HG02885 (cell line): Measurements from ENCODE around the gene PXT1.
"Not testable (repeated sequence)": the region's sequence is repeated elsewhere in the genome, so short reads cannot be mapped to it uniquely, and the experiment has no call there.

Source experiments
- ATAC-seq: cut with Tn5 transposase; IDR thresholded peaks from one replicate; pipeline ENCODE4 v1.9.1; 2021; ENCODE audit warnings: mild to moderate bottlenecking; ENCODE audit not compliant: unreplicated experiment, poor library complexity

The PXT1 gene

DNA sequence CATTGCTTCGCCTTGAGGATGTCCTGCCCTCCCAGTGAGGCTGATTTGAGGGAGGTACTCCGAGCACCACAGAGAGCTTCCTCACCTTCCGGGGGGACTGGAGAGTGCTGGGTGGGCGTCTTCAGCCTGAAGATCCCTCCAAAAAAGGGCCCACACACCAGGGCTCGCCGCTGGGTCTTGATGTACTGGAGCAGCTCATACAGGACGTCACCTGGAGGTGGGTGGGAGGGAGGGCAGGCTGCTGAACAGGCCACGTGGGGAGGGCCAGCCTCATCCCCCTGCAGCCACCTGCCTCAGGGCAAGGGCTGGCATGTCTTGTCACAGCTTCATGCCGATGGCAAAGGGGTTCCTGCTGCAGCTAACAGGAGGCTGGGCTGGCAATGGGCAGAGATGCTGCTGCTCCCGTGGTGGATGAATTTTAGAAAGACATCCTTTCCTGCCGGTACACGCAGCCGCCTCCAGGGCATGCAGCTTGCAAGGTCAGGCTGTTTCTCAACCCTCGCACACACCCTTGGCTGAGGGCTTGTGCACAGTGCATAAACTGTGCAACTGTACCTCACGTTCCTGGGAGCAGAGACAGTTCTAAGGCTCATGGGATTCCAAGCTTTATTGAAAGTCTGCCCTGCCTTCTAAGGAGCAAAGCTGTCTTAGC is 69.2 kb downstream of the PXT1 start:
- ATAC-seq = no peak

DNA sequence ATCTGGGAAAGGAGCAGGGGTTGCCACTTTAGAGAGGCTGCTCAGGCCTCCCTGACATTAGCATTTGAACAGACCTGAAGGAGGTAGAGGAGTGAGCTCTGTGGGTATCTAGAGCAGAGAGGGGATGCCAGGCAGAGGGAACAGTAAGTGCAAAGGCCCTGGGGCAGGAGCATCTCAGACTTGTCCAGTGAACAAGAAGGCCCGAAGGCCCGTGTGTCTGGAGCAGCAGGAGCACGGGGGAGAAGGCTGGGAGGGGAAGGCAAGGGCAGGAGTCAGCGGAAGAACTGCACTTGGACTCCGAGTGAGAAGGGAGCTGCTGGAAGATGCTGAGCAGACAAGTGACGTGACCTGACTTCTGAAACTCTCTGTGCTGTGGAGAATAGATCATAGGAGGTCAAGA is 70.6 kb downstream of the PXT1 start:
- no peak for ATAC-seq

DNA sequence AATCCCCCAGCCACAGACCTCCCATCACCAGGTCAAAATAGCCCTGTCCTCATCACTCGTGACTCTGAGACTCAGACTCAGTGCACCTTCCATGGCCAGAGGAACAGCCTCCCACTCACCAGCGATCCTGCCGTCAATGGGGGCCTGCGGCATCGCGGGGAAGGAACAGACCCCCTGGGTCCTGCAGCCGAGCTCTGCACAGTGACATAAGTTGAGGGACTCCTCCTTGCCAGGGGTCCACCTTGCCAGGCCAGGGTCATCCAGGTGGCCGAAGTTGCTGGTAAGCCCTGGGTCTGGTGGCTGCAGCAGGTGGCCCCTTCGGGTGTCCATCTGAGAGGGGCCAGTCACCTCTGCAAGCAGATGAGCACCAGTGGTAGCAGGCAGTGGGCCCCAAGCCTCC is 71.4 kb downstream of the PXT1 start:
- ATAC-seq = no peak

DNA sequence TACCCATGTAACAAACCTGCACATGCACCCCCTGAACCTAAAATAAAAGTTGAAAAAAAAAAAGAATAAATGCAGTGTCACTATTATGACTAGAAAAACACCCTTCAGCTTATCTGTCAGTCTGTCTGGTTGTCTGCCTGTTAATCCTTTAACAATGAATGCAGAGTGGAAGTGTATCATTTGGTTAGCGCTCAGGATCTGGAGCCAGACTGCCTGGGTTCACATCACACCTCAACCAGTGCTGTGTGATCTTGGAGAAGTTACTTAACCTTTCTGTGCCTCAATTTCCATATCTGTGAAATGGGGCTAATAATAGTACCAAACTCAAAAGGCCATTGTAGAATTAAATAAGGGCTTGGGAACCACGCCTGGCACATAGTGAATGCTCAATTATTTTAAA is 72.0 kb downstream of the PXT1 start:
- ATAC-seq = no peak

DNA sequence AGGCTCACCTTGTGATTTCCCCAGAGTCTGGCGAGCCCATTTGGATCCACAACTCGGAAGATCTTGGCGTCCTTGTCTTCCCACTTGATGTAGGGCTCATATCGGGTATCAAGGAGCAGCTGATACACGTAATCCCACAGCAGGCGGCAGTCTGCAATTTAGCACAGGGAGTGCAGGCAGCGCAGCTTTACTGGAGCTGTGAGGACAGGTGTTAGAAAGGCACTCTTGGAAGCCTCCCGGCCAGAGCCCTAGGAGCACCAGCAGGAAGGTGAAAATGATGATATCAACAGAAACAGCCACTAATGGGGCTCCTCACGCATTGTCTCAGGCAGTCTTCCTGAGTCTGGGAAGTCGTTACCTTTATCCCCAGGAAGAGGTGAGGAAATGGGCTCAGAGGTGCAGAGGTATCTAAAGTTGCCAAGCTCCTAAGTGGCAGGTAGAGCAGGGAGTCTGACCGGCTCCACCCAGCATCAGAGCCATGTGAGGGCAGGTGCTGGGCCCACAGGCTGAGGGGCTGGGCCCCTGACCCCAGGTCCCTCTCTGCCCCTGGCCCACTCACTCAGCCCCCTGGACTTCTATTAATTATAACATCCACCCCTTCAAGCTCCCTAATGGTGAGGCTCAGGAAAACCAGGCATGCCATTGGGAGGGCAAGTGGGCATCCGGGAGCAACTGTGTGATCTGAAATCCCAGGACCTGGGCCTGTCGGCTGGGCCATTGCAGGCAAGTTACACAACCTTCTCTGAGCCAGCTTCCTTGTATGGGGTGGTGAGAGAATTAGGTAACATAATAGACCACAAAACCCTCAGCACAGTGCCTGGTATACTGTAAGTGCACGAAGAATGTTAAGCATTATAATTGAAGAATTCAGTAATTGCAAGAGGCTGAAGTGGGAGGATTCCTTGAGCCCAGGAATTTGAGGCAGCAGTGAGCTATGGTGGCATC is 73.5 kb downstream of the PXT1 start:
- ATAC-seq = no peak

DNA sequence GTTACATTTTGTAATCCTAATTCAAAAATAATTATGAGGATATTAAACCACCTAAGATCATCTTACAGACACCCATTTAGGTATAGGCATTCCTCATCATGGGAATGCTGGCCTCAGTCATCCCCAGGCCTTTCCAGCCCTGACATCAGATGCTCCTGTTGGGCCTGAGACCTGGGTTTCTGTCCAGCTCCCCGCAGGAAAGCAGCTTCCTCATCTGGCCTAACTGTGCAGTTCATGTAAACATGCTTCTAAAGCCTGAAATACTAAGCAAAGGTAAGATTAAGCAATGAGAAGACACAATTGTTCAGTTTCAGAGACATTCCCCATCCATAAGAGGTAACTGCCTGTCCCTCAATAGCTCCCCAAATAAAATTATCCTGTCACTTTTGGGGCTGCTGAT is 74.2 kb downstream of the PXT1 start:
- ATAC-seq = no peak

DNA sequence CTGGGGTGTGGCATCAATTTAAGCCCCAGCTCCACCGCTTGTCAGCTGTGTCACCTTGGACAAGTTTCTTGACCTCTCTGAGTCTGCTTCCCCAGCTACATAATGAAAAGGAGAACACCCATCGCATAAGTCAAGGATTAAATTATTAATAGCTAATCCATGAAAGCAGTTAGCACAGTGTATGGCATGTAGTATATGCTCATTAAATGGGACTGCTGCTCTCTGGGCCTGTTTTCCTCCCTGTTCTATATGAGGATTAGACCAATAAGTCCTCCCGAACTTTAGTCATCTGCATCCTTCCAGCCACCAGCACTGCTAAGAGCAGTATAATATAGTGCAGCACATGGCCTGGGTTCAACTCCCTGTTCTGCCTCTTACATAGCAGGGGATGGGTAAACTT is 74.9 kb downstream of the PXT1 start:
- ATAC-seq = no peak

DNA sequence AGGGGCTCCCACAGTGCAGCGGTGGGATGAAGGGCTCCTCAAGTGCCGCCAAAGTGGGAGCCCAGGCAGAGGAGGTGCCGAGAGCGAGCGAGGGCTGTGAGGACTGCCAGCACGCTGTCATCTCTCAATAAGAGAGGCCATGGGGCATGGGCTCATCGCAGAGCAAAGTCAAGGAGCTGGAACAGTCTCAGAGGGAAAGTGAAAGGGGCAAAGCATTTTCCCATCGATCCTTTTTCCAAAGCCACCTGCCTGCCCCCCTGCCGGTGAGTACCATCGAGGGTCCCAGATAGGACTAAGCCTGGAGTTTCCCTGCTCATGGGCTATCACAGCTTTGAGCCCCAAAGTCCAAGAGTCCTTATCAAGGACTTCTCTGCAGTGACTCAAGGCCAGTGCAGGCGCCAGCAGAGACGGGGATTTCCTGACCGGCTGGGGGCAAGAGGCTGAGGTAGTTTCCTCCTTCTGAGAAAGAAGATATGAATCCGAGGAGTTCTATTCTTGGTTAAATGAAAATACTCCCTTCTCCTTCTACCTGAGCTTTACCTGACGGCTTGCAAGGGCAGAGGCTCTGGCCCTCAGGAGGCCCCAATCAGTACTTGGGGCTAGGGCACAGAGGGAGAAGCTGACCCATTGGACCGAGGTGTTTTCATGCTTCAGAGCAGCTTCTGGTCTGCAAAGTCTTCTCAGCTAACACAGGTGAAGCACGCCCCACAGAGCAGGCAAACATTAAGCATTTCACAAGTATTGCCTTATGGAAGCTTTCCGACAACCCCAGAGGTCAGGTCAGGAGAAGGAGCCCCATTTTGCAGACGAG is 77.8 kb downstream of the PXT1 start:
- ATAC-seq = peak; percentile 47

DNA sequence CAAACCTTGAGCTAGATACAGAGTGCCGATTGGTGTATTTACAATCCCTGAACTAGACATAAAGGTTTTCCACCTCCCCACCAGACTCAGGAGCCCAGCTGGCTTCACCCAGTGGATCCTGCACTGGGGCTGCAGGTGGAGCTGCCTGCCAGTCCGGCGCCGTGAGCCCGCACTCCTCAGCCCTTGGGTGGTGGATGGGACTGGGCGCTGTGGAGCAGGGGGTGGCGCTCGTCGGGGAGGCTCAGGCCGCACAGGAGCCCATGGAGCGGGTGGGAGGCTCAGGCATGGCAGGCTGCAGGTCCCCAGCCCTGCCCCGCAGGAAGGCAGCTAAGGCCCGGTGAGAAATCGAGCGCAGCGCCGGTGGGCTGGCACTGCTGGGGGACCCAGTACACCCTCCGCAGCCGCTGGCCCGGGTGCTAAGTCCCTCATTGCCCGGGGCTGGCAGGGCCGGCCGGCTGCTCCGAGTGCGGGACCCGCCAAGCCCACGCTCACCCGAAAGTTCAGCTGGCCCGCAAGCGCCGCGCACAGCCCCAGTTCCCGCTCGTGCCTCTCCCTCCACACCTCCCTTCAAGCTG is 78.5 kb downstream of the PXT1 start:
- not testable (repeated sequence) for ATAC-seq

DNA sequence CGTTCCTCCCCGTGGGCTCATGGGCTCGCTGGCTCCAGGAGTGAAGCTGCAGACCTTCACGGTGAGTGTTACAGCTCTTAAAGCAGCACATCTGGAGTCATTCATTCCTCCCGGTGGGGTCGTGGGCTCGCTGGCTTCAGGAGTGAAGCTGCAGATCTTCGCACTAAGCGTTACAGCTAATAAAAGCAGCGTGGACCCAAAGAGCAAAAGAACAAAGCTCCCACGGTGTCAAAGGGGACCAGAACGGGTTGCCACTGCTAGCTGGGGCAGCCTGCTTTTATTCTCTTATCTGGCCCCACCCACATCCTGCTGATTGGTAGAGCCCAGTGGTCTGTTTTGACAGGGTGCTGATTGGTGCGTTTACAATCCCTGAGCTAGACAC is 79.3 kb downstream of the PXT1 start:
- not testable (repeated sequence) for ATAC-seq

DNA sequence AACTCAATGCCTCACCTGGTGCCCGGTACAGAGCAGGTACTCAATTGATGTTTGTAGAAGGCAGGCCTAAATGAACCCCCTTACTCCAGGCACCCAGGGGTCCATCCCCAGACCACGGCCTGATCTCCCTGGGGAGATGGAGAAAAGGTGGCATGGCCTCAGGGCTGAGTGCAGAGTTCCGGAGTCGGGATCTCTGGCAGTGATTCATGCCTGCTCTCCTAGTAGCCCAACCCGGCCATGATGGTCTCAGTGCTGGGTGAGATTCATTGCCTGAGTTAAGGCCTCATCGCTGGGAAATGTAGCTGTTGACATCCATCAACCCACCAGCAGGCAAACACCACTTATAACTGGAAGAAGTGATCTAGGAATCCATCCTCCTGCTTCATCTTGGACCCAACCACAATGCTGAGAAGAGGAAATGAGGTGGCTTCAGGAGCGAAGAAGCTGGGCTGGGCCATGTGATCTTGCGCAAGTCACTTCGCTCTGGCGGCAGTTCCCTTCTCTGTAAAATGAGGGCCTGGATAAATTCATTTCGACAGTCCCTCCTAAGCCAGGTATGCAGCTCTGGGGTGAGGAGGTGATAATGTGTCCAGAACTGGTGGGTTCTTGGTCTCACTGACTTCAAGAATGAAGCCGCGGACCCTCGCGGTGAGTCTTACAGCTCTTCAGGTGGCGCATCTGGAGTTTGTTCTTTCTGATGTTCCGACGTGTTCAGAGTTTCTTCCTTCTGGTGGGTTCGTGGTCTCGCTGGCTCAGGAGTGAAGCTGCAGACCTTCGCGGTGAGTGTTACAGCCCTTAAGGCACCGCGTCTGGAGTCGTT is 79.9 kb downstream of the PXT1 start:
- ATAC-seq = no peak

DNA sequence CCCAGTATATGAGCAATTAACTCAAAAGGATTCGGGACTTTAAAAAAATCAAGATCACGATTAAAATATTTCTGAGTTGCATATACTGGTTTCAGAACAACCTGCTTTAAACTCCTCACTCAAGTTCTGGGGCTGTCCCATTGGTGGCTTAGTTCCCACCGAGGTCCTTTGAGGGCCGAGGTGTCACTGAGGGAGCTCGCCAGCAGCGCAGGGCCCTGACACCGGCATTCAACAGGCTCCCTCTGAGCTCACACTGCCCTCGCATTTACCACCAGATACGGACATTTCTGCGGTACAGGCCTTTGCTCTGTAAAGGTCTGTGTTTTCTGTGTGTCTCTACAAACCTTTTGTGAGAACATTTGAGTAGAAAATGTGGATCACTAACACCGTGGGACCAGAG is 81.6 kb downstream of the PXT1 start:
- peak; percentile 28 for ATAC-seq

DNA sequence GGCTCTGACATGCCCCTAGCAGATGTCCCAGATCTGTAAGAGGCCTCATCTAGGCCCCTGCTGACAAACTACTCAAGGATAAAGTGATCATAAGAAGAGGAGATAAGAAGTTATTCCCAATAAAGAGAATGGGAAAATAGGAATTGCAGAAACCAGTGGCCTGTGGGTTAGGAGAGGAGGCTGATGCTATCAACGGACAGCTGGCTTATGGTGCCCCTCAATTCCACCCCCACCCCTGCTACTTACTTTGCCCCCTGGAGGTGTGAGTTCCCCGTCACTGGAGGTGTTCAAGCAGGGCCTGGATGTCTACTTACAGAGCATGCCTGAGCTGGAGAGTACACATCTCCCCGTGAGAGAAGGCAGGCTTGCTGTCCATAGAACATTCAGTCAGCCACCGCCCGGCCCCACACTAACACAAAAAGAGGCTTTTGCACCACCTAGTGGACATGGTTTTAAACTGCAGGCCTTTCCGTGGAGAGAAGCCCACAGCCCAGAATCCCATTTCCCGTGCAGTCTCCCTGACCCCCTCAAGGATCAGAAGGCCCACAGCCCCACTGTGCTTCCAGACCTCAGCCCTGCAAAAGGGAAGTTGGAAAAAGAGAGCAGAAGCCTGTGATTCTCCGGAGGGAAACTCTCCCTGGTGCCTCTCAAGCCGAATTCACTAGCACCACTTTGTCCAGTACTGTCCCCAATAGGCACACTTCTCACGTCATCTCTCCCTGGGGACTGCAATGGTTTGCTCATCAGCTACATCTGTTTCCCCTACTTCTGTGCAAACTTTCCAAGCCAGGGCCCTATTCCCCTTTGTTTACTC is 82.2 kb downstream of the PXT1 start:
- peak; percentile 56 for ATAC-seq

DNA sequence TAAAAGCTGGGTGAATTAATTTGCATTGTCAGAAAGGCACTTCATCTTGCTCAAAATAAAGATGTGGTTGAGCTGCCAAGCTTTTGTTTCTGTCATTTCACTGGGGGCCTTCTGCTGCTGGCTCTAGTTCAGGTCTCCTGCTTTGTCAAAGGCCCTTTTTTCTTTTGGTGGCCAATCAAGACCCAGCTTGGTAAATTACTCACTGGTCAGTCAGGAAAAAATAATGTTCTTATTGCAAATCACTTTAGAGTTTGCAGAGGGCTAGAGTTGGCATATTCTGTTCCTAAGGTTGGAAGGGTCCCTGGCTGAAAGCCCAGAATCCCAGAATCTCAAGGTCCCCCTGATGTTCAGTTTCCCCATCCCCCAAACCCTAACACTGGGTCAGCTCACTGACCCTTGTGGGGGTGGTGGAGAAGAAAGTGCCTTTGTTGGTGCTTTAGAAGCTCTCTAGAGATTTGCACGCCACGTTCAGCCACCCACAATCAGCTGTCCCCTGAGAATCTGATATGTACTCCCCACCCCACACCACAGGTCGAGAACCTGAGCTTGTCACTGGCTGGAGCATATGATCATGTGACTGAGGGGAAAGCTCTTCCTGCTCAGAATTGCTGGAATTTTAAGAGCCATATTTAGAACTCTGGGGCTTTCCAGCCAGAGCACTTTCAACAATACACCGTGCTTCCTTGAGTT is 84.3 kb downstream of the PXT1 start:
- peak; percentile 39 for ATAC-seq

DNA sequence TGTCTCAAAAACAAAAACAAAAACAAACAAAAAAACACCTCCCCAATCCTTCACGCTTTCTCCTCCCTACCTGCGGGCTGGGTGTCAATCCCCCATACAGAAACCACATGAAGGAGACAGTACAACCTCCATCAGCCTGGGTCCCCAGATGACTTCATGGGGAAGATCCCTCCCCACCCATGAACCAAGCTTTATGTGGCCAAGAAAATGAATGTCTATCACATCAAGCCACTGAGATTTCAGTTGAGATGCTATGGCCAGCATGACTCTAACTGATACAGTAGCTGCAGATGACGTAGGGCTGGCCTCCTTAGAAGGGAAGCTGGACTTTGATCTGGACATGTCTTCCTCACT is 84.8 kb downstream of the PXT1 start:
- peak; percentile 23 for ATAC-seq

DNA sequence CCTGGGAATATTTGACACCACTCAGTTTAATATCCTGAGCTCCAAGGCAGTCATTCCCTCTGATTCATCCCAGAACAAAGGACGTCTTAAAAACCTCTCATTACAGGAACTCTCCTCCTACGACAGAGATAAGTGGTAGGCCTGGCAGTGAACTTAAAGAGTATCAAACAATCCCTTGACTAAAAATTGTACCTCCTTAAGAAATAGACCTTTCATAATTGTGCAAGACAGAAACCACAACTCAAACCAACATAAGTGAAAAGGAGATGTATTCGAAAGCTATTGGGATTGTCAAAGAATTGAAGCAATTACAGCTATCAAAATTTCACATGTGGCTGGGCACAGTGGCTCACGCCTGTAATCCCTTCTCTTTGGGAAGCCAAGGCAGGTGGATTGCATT is 86.8 kb downstream of the PXT1 start:
- ATAC-seq = no peak

DNA sequence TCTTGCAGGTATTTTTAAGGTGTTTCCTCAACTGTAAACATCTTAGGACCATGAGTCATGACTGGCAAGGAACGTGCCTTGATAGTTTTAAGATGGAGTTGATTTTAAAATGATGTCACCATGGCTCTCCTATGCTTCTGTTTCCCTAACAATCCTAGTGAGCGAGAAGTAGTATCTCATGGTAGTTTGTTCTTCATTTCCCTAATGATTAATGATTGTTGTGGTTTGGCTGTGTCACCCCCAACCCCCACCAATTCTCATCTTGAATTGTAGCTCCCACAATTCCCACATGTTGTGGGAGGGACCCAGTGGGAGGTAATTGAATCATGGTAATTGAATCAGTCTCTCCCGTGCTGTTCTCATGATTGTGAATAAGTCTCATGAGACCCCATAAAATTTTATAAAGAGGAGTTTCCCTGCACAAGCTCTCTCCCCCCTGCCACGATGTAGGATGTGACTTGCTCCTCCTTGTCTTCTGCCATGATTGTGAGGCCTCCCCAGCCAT is 89.2 kb downstream of the PXT1 start:
- ATAC-seq = no peak

DNA sequence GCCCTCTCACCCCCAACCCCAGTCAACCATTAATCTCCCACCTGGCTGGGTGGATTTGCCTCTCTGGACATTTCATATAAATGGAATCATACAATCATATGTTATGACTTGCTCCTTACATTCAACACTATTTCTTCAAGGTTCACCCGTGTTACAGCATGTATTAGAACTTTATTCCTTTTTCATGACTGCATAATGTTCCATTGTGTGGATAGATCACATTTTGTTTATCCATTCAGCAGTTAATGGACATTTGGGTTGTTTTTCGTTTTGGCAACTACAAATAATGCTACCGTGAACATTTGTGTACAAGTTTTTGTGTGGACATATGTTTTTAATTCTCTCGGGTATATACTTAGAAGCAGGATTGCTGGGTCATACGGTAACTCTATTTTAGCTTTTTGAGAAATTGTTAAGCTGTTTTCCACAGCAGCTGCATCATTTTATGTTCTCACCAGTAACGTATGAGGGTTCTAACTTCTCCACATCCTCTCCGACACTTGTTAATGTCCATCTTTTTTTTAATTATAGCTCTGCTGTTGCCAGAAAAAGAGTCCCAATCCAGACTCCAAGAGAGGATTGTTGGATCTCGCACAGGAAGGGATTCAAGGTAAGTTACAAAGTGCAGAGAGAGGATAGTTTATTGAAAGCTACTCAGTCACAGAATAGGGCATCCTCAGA is 90.0 kb downstream of the PXT1 start:
- ATAC-seq = no peak
